ENCODE results near the gene MYO1B. TPM values are rescaled to one million over a fixed set of nuclear protein-coding genes. Genes with fewer than 3 reads are reported as not detected.

Gene MYO1B
- total RNA-seq, 1 experiment from 2014 or later, result 43.2 TPM

DNA sequence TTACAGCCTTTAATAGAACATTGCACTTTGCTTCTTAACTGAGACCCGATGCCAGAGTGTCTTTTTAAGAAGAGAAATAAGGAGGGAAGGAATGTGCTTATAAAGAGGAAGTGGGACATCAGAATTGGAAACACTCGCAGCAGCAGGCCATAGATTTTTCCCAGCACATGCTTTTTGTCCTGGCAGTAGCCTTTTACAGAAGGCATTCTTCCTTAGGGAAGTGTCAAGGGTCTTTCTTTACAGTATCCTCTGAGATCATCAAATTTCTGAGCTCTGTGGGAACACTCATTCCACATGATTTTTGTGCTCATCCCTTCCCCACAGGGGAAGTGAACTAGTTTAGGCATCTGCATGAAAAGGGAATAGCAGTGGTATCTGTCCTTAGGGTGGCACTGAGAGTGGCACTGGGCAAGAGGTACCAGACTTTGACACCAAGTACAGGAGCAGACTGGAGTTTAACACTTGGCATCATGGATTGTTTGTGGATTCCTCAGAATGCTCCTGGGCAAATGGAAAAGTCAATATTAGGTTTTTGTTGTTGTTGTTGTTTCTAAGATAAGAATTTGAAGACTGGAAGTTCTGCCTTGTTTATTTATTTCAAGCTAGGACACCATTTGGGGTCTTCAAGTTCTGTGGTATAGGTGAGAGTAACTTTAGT is 4.1 kb downstream of the MYO1B start:
- no peak overlapping the region for H2BK20ac ChIP-seq (ENCODE audit: low read depth, low read length, poor library complexity, severe bottlenecking)
- no peak overlapping the region for H2BK120ac ChIP-seq (ENCODE audit: low read depth, low read length, poor library complexity, severe bottlenecking)
- H3K9ac ChIP-seq (ENCODE audit: extremely low read depth, insufficient read length, low read length), result no peak overlapping the region
- no peak overlapping the region for H2BK5ac ChIP-seq (ENCODE audit: insufficient read length, low read length)
- Mint-ChIP-seq H3K4me3 (no peak overlapping the region), H3K4me1 (peaks cover 53 to 62% of the 10 kb centered on the region in 2 experiments), H3K36me3 (ENCODE audit: insufficient read depth in 1 of 3, low read depth in 3 of 3) (peaks cover 0 to 1% (median 0%) of the 10 kb centered on the region in 3 experiments; a peak in 2 of 7 replicates), H3K27ac (no peak overlapping the region; a peak in 1 of 7 replicates), H3K9me3 (no peaks in the 10 kb centered on the region; a peak in 1 of 5 replicates), H3K27me3 (ENCODE audit: low read depth) (peaks cover 8% of the 10 kb centered on the region)
- H3K27ac ChIP-seq (ENCODE audit: insufficient read length, low read depth, low read length), result no peak overlapping the region
- H3K79me1 ChIP-seq (ENCODE audit: insufficient read depth, low read depth, low read length, poor library complexity, severe bottlenecking), result peaks cover 9% of the 10 kb centered on the region
- H3K27me3 ChIP-seq (ENCODE audit: insufficient read depth, low read length), result no peaks in the 10 kb centered on the region
- no peak overlapping the region for H3K23ac ChIP-seq (ENCODE audit: insufficient read length, low read depth, low read length)
- H3K4ac ChIP-seq (ENCODE audit: low read depth, low read length), result no peak overlapping the region
- no peak overlapping the region for H2BK15ac ChIP-seq (ENCODE audit: low read depth, low read length)
- no peak overlapping the region for H4K5ac ChIP-seq (ENCODE audit: insufficient read length, low read depth, low read length)
- H4K20me1 ChIP-seq (ENCODE audit: control insufficient read depth, insufficient read depth, insufficient read length), result no peaks in the 10 kb centered on the region
- peaks cover 50% of the 10 kb centered on the region; the same call in 1 of the 2 replicates for H3K79me2 ChIP-seq (ENCODE audit: insufficient read depth, low read length)
- TF ChIP-seq, protein P1, sequence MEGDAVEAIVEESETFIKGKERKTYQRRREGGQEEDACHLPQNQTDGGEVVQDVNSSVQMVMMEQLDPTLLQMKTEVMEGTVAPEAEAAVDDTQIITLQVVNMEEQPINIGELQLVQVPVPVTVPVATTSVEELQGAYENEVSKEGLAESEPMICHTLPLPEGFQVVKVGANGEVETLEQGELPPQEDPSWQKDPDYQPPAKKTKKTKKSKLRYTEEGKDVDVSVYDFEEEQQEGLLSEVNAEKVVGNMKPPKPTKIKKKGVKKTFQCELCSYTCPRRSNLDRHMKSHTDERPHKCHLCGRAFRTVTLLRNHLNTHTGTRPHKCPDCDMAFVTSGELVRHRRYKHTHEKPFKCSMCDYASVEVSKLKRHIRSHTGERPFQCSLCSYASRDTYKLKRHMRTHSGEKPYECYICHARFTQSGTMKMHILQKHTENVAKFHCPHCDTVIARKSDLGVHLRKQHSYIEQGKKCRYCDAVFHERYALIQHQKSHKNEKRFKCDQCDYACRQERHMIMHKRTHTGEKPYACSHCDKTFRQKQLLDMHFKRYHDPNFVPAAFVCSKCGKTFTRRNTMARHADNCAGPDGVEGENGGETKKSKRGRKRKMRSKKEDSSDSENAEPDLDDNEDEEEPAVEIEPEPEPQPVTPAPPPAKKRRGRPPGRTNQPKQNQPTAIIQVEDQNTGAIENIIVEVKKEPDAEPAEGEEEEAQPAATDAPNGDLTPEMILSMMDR (conservative IDR thresholded peaks at IDR 0.05), result no peak
- DNase-seq, result no peak
- H3K4me2 ChIP-seq (ENCODE audit: insufficient read depth, insufficient read length, low read length), result no peak overlapping the region
- no peak overlapping the region for H4K8ac ChIP-seq (replicated peaks; ENCODE audit: insufficient read length, low read depth, low read length)
- H3K23me2 ChIP-seq (ENCODE audit: insufficient read length, low read depth, low read length, poor library complexity, severe bottlenecking), result peaks cover 12% of the 10 kb centered on the region
- H3T11ph ChIP-seq (ENCODE audit: low read length), result no peak overlapping the region
- no peaks in the 10 kb centered on the region for H3K9me3 ChIP-seq (ENCODE audit: control insufficient read depth, low read depth, low read length)
- WGBS (ENCODE audit: extremely low coverage, insufficient read length, low lambda C conversion rate), result no CpG with 5 or more reads among the region's 2 CpGs
- H2AFZ ChIP-seq (ENCODE audit: low read length), result no peak overlapping the region
- no peak overlapping the region for H4K91ac ChIP-seq (ENCODE audit: insufficient read length, low read depth, low read length)
- no peak overlapping the region for H3K14ac ChIP-seq (ENCODE audit: insufficient read depth, low read length)
- H2AK5ac ChIP-seq (ENCODE audit: insufficient read length, low read length), result no peak overlapping the region
- peaks cover 27% of the 10 kb centered on the region; the same call in 1 of the 2 replicates for H3K4me1 ChIP-seq (ENCODE audit: insufficient read depth, low read length)
- H3K18ac ChIP-seq (ENCODE audit: insufficient read length, low read depth, low read length), result no peak overlapping the region
- H3K56ac ChIP-seq (ENCODE audit: insufficient read length, low read depth, low read length), result no peak overlapping the region
- H2BK12ac ChIP-seq (ENCODE audit: insufficient read length, low read depth, low read length), result no peak overlapping the region

All from H9 (cell line).